ENCODE results near the gene TSSK2.

DNA sequence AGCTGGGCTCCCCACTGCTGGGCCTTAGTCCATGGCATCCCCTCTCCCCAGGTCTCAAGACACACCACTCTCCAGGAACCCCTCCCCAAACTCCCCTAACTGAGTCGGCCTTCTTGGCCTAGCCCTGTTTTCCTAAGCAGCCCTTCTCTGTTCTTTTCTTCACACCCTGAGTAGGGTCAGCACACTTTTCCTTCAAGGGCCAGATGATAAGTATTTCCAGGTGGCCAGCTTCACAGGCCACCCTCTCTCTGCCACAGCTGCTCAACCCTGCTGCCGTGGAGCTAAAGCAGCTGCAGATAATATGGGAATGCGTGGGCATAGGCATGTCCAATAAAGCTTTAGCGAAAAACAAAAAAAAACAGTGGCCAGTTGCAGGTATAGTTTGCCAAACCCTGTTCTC, 33.0 kb upstream of the TSSK2 start:
- TF ChIP-seq, protein P1, sequence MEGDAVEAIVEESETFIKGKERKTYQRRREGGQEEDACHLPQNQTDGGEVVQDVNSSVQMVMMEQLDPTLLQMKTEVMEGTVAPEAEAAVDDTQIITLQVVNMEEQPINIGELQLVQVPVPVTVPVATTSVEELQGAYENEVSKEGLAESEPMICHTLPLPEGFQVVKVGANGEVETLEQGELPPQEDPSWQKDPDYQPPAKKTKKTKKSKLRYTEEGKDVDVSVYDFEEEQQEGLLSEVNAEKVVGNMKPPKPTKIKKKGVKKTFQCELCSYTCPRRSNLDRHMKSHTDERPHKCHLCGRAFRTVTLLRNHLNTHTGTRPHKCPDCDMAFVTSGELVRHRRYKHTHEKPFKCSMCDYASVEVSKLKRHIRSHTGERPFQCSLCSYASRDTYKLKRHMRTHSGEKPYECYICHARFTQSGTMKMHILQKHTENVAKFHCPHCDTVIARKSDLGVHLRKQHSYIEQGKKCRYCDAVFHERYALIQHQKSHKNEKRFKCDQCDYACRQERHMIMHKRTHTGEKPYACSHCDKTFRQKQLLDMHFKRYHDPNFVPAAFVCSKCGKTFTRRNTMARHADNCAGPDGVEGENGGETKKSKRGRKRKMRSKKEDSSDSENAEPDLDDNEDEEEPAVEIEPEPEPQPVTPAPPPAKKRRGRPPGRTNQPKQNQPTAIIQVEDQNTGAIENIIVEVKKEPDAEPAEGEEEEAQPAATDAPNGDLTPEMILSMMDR (IDR thresholded peaks at IDR 0.05; ENCODE audit: extremely low read depth in 1 of 2, insufficient read depth in 1 of 2, low read depth in 1 of 2, low read length in 2 of 2): no peak
- no peak for TF ChIP-seq FOS (IDR thresholded peaks at IDR 0.05; ENCODE audit: borderline replicate concordance, insufficient read depth, low read length)
